A673 (cell line): ENCODE measurements around the gene TEAD1.

Experiments
- EZH2 ChIP-seq: fragments of 200-600 bp; sonication (generic); IDR thresholded peaks from 2 replicates; pipeline ENCODE4 v1.6.1; 2017; ENCODE audit warnings: borderline replicate concordance, low read depth, mild to moderate bottlenecking, mixed read lengths, antibody characterized with exemption, low read length; ENCODE audit not compliant: poor library complexity, severe bottlenecking
- TF ChIP-seq, protein P1 (sequence below): fragments of 300-800, 200-600 bp; sonication (generic); conservative IDR thresholded peaks from 2 replicates; pipeline ENCODE4 v1.5.1; 2017; ENCODE audit warnings: low read depth, mild to moderate bottlenecking, antibody characterized with exemption, low read length, moderate library complexity, mixed read lengths

DNA sequence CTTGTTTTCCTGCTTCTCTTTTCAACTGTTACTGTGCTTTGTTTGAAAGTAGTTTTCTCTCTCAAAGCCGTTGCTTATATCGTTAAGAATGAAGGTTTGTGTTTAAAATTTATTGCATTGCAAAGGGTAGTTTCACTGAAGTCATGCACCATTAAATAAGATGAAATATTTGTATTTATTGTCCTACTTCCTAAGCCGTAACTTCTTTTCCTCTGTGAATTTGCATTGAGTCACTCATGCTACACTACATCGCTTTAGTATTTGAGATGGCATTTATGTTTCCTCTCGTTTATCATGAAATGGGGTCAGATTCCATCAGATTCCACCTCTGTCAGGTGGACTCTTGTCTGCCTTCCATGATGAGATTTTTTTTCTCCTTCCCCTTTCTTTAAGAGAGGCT, 269.1 kb downstream of the TEAD1 start:
- TF ChIP-seq, protein P1, sequence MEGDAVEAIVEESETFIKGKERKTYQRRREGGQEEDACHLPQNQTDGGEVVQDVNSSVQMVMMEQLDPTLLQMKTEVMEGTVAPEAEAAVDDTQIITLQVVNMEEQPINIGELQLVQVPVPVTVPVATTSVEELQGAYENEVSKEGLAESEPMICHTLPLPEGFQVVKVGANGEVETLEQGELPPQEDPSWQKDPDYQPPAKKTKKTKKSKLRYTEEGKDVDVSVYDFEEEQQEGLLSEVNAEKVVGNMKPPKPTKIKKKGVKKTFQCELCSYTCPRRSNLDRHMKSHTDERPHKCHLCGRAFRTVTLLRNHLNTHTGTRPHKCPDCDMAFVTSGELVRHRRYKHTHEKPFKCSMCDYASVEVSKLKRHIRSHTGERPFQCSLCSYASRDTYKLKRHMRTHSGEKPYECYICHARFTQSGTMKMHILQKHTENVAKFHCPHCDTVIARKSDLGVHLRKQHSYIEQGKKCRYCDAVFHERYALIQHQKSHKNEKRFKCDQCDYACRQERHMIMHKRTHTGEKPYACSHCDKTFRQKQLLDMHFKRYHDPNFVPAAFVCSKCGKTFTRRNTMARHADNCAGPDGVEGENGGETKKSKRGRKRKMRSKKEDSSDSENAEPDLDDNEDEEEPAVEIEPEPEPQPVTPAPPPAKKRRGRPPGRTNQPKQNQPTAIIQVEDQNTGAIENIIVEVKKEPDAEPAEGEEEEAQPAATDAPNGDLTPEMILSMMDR: no peak
- TF ChIP-seq EZH2: no peak
